Measurements from ENCODE around the gene ELAVL1. TPM values are rescaled to one million over a fixed set of nuclear protein-coding genes. Genes with fewer than 3 reads are reported as not detected.

Gene ELAVL1
- total and polyA plus RNA-seq, 7 donors, result 15.8 to 31.0 (median 20.3) TPM

- Histone ChIP-seq H3K36me3 (peaks cover 4 to 15% (median 8%) of the 10 kb centered on the region in 4 donors), H3K27ac (no peak overlapping the region), H3K4me1 (peaks cover 0 to 45% (median 38%) of the 10 kb centered on the region in 4 donors), H3K4me3 (no peak overlapping the region), H3K27me3 (no peaks in the 10 kb centered on the region), H3K9me3 (no peaks in the 10 kb centered on the region)
- intact Hi-C loops (cut with DNase I), result loop anchor here (10.0 kb wide), 1 partner anchor 431 kb away; no protein-coding TSS in a partner anchor
- WGBS, 2 donors, result 92 to 97% methylated on average over 3 of the region's 3 CpGs
- no peak for DNase-seq
- no peak for TF ChIP-seq EP300 (IDR thresholded peaks at IDR 0.05)
- TF ChIP-seq POLR2AphosphoS5 (IDR thresholded peaks at IDR 0.05), result no peak
- TF ChIP-seq CTCF (IDR thresholded peaks at IDR 0.05), result no peak
- no peak for TF ChIP-seq POLR2A (IDR thresholded peaks at IDR 0.05)
These were observed 9.7 kb downstream of the ELAVL1 start for GRCh38 chr19:7995810-7996158.

- H3K36me3 ChIP-seq, result peaks cover 10 to 21% (median 14%) of the 10 kb centered on the region in 4 donors
- H3K27me3 ChIP-seq, result no peaks in the 10 kb centered on the region
- no peaks in the 10 kb centered on the region for H3K9me3 ChIP-seq
- no peak for TF ChIP-seq EP300 (IDR thresholded peaks at IDR 0.05)
- TF ChIP-seq POLR2A (IDR thresholded peaks at IDR 0.05), result no peak
- no peak for TF ChIP-seq CTCF (IDR thresholded peaks at IDR 0.05)
- no peak for TF ChIP-seq POLR2AphosphoS5 (IDR thresholded peaks at IDR 0.05)
- intact Hi-C loops (cut with DNase I), result loop anchor here (10.0 kb wide), 1 partner anchor 430 kb away; no protein-coding TSS in a partner anchor
- peaks cover 0 to 39% (median 32%) of the 10 kb centered on the region in 4 donors for H3K4me1 ChIP-seq
- DNase-seq, result no peak
- no peak overlapping the region for H3K4me3 ChIP-seq
- WGBS, 2 donors, result 79 to 87% methylated on average over 9 of the region's 9 CpGs
- H3K27ac ChIP-seq, result no peak overlapping the region
These were observed 10.3 kb downstream of the ELAVL1 start for GRCh38 chr19:7994928-7995809.

GRCh38 chr19:7994114-7994513 lies 11.3 kb downstream of the ELAVL1 start:
- intact Hi-C loops (cut with DNase I), result loop anchor here (10.0 kb wide), 1 partner anchor 429 kb away; no protein-coding TSS in a partner anchor
- WGBS, 2 donors, result 81 to 84% methylated on average over 6 of the region's 6 CpGs
- Histone ChIP-seq H3K9me3 (no peaks in the 10 kb centered on the region), H3K27me3 (no peaks in the 10 kb centered on the region), H3K27ac (no peak overlapping the region), H3K36me3 (peaks cover 13 to 28% (median 20%) of the 10 kb centered on the region in 4 donors), H3K4me1 (peaks cover 0 to 31% (median 25%) of the 10 kb centered on the region in 4 donors), H3K4me3 (no peak overlapping the region)
- TF ChIP-seq CTCF (IDR thresholded peaks at IDR 0.05) (no peak), POLR2AphosphoS5 (IDR thresholded peaks at IDR 0.05) (no peak), POLR2A (IDR thresholded peaks at IDR 0.05) (no peak), EP300 (IDR thresholded peaks at IDR 0.05) (no peak)
- no peak for DNase-seq

GRCh38 chr19:7993560-7993959 lies 11.9 kb downstream of the ELAVL1 start:
- intact Hi-C loops (cut with DNase I), result loop anchor here (10.0 kb wide), 1 partner anchor 429 kb away; no protein-coding TSS in a partner anchor
- Histone ChIP-seq H3K36me3 (peaks cover 15 to 31% (median 24%) of the 10 kb centered on the region in 4 donors), H3K4me1 (peaks cover 0 to 29% (median 23%) of the 10 kb centered on the region in 4 donors), H3K27ac (no peak overlapping the region), H3K4me3 (no peak overlapping the region), H3K27me3 (no peaks in the 10 kb centered on the region), H3K9me3 (no peaks in the 10 kb centered on the region)
- TF ChIP-seq EP300 (IDR thresholded peaks at IDR 0.05) (no peak), POLR2AphosphoS5 (IDR thresholded peaks at IDR 0.05) (no peak), POLR2A (IDR thresholded peaks at IDR 0.05) (no peak), CTCF (IDR thresholded peaks at IDR 0.05) (no peak)
- no peak for DNase-seq
- 93 to 94% methylated on average over 11 of the region's 11 CpGs for WGBS, 2 donors
